Measurements from ENCODE around the gene PLAAT2.

- TF ChIP-seq POLR2A (IDR thresholded peaks at IDR 0.05) (no peak), POLR2AphosphoS5 (IDR thresholded peaks at IDR 0.05) (no peak)
- TF ChIP-seq, protein P1, sequence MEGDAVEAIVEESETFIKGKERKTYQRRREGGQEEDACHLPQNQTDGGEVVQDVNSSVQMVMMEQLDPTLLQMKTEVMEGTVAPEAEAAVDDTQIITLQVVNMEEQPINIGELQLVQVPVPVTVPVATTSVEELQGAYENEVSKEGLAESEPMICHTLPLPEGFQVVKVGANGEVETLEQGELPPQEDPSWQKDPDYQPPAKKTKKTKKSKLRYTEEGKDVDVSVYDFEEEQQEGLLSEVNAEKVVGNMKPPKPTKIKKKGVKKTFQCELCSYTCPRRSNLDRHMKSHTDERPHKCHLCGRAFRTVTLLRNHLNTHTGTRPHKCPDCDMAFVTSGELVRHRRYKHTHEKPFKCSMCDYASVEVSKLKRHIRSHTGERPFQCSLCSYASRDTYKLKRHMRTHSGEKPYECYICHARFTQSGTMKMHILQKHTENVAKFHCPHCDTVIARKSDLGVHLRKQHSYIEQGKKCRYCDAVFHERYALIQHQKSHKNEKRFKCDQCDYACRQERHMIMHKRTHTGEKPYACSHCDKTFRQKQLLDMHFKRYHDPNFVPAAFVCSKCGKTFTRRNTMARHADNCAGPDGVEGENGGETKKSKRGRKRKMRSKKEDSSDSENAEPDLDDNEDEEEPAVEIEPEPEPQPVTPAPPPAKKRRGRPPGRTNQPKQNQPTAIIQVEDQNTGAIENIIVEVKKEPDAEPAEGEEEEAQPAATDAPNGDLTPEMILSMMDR (IDR thresholded peaks at IDR 0.05): no peak
These were observed 52.0 kb downstream of the PLAAT2 start for GRCh38 chr11:63511048-63511748.

All from breast epithelium (tissue), 3 donors.